ENCODE results near the gene TLX3. TPM values are rescaled to one million over a fixed set of nuclear protein-coding genes. Genes with fewer than 3 reads are reported as not detected.

TLX3 gene
- total RNA-seq, 1 donor from 2014 or later, result not detected

DNA sequence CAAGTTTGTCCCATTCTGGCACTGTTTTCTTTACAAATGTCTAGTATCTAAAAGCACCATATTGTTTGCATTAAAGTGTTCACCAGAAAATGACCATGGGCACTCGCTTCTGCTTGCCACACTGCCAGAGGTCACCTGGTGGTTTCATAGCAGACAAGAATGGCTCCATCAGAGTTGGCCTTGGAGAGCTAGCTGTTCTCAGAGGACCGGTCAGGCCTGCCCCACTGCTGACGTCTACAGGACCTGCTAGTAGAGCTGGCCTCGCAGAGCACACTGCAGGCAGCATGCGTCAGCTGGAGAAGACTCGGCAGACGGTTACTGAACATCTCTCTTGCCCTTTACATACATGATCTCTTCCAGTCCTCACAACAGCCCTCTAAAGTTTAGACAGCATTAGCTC is 8.7 kb upstream of the TLX3 start:
- intact Hi-C loops (cut with DNase I), result no loop called here
- Histone ChIP-seq H3K36me3 (no peaks in the 10 kb centered on the region), H3K9me3 (no peaks in the 10 kb centered on the region), H3K4me1 (no peaks in the 10 kb centered on the region), H3K27ac (no peak overlapping the region), H3K27me3 (no peaks in the 10 kb centered on the region), H3K4me3 (no peak overlapping the region)
- no peak for DNase-seq (ENCODE audit: extremely low spot score in 2 of 2)
- no peak for TF ChIP-seq CTCF (IDR thresholded peaks at IDR 0.05)
- no peak for TF ChIP-seq POLR2AphosphoS5 (IDR thresholded peaks at IDR 0.05; ENCODE audit: insufficient read depth in 1 of 2, low read depth in 1 of 2)
- no peak for TF ChIP-seq POLR2A (IDR thresholded peaks at IDR 0.05)

- peaks cover 15% of the 10 kb centered on the region for H3K27me3 ChIP-seq
- no peaks in the 10 kb centered on the region for H3K36me3 ChIP-seq
- H3K4me1 ChIP-seq, result peaks cover 30% of the 10 kb centered on the region
- intact Hi-C loops (cut with DNase I), result no loop called here
- H3K27ac ChIP-seq, result no peak overlapping the region
- no peak for TF ChIP-seq POLR2AphosphoS5 (IDR thresholded peaks at IDR 0.05; ENCODE audit: insufficient read depth in 1 of 2, low read depth in 1 of 2)
- no peak for TF ChIP-seq POLR2A (IDR thresholded peaks at IDR 0.05)
- no peak for TF ChIP-seq CTCF (IDR thresholded peaks at IDR 0.05)
- H3K9me3 ChIP-seq, result no peaks in the 10 kb centered on the region
- no peak overlapping the region for H3K4me3 ChIP-seq
- no peak for DNase-seq (ENCODE audit: extremely low spot score in 2 of 2)
Observed at GRCh38 chr5:171306166-171306565, 2.9 kb upstream of the TLX3 start.

DNA sequence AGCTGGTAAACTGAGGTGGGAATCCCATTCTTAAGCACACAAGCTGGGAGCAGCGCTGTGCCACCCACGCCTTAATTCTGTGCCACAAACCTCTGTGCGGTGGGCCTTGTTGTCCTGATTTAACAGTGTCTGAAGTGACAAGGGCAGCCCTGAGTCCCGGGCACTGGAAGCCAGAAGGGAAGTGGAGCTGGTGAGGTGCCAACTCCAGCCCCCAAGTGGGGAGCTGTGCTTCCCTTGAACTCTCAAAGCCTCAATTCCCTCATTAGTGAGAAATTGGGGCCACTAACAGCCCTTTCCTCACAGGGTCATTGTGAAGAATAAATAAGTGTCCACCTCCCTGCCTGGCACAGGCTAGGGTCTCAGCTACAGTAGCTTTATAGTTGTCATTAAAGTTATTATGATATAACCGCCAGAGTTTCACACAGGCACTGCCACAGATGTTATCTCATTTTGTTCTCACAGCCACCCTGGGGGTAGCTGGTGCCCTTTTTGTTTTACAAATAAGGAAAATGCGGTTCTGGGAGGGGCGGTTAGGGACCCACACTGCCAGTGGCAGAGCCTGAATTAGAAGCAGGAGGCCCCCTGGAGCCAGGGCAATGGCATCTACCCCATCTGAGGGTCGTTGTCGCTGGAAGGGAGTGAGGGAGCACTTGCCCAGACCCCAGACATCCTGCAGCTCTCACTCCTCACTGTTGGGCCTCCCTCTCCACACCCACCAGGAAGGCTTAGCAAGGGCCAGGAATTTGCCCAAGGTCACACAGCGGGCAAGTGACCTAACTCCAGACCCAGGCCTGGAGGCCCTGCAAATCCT is 2.1 kb upstream of the TLX3 start:
- peaks cover 15% of the 10 kb centered on the region for H3K27me3 ChIP-seq
- TF ChIP-seq POLR2A (IDR thresholded peaks at IDR 0.05) (no peak), CTCF (IDR thresholded peaks at IDR 0.05) (no peak), POLR2AphosphoS5 (IDR thresholded peaks at IDR 0.05; ENCODE audit: insufficient read depth in 1 of 2, low read depth in 1 of 2) (no peak)
- DNase-seq (ENCODE audit: extremely low spot score in 2 of 2), result no peak

DNA sequence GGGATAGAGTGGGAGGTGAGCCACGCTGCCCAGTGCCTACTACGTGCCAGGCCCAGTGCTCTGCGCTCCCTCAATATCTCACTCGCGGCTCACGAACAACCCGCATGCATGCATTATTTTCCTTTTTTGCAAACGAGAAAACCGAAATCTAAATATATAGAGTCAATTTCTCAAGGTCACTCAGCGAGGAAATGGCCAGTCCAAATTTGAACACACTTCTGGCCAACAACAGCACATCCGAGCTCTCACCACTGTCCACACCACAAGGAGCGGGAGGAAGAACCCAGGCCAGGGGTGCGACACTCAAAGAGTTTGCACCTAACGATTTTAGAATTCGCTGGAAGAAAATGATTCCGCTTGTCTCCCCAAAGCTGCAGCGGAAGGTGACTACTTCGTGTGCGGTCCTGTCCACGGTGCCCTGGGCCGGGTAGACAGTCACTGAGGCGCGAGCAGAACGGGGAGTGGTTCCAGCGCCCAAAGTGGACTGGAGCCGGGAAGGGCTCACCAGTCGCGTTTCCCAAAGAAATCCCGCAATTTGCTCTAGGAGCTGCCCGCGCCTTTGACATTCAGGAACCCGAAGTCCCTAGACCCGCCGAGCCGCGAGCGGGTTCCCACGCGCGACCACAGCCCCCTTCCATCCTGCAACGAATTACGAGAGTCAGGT is 1.1 kb upstream of the TLX3 start:
- no peaks in the 10 kb centered on the region for H3K9me3 ChIP-seq
- TF ChIP-seq POLR2AphosphoS5 (IDR thresholded peaks at IDR 0.05; ENCODE audit: insufficient read depth in 1 of 2, low read depth in 1 of 2) (no peak), CTCF (IDR thresholded peaks at IDR 0.05) (no peak), POLR2A (IDR thresholded peaks at IDR 0.05) (no peak)
- H3K36me3 ChIP-seq, result no peaks in the 10 kb centered on the region
- no peak overlapping the region for H3K27ac ChIP-seq
- peaks cover 46% of the 10 kb centered on the region for H3K4me1 ChIP-seq
- H3K27me3 ChIP-seq, result peaks cover 15% of the 10 kb centered on the region
- no peak overlapping the region for H3K4me3 ChIP-seq
- intact Hi-C loops (cut with DNase I), result no loop called here
- DNase-seq (ENCODE audit: extremely low spot score in 2 of 2), result no peak

More for the DNA sequence above, 2.1 kb upstream of the TLX3 start:
- Histone ChIP-seq H3K36me3 (no peaks in the 10 kb centered on the region), H3K4me3 (no peak overlapping the region), H3K9me3 (no peaks in the 10 kb centered on the region), H3K27ac (no peak overlapping the region), H3K4me1 (peaks cover 37% of the 10 kb centered on the region)
- intact Hi-C loops (cut with DNase I), result no loop called here
